Skeletal muscle tissue (tissue), 4 donors: ENCODE measurements around the gene ITGB1. TPM values are rescaled to one million over a fixed set of nuclear protein-coding genes. Genes with fewer than 3 reads are reported as not detected.

Source experiments
- H3K27ac ChIP-seq: one replicate; pipeline ENCODE4 v1.7.0; 2013; ENCODE audit warnings: mild to moderate bottlenecking, low read depth, low read length, inconsistent platforms
- H3K27me3 ChIP-seq, 3 donors: one replicate each; pipeline ENCODE4 v1.7.0; 2013; ENCODE audit warnings: low read length in 3 of 3; ENCODE audit not compliant: control insufficient read depth in 3 of 3, insufficient read depth in 3 of 3
- H3K36me3 ChIP-seq, 3 donors: one replicate each; pipeline ENCODE4 v1.7.0; 2013; ENCODE audit warnings: low read length in 3 of 3; ENCODE audit not compliant: control insufficient read depth in 3 of 3, insufficient read depth in 3 of 3
- H3K4me1 ChIP-seq, 3 donors: one replicate each; pipeline ENCODE4 v1.7.0; 2013; ENCODE audit warnings: low read length in 3 of 3, mild to moderate bottlenecking in 3 of 3; ENCODE audit not compliant: control insufficient read depth in 3 of 3, insufficient read depth in 3 of 3
- H3K4me3 ChIP-seq, 3 donors: one replicate each; pipeline ENCODE4 v1.7.0; 2013; ENCODE audit warnings: low read length in 3 of 3
- H3K9ac ChIP-seq, 3 donors: one replicate each; pipeline ENCODE4 v1.7.0; 2013; ENCODE audit warnings: low read length in 3 of 3, mild to moderate bottlenecking in 3 of 3, moderate library complexity in 2 of 3, low read depth in 1 of 3
- H3K9me3 ChIP-seq, 3 donors: one replicate each; pipeline ENCODE4 v1.7.0; 2013; ENCODE audit warnings: low read length in 3 of 3; ENCODE audit not compliant: control insufficient read depth in 3 of 3
- total RNA-seq: library from RNA; depleted of rRNA; stranded (reverse); fragments of >200 nt; gene quantifications from one replicate; pipeline ENCODE4 v1.2.3, GENCODE V29; 2014
- donor health status: Osteomylitis.

Gene ITGB1
- total RNA-seq, 1 donor from 2014 or later, result 363 TPM

DNA sequence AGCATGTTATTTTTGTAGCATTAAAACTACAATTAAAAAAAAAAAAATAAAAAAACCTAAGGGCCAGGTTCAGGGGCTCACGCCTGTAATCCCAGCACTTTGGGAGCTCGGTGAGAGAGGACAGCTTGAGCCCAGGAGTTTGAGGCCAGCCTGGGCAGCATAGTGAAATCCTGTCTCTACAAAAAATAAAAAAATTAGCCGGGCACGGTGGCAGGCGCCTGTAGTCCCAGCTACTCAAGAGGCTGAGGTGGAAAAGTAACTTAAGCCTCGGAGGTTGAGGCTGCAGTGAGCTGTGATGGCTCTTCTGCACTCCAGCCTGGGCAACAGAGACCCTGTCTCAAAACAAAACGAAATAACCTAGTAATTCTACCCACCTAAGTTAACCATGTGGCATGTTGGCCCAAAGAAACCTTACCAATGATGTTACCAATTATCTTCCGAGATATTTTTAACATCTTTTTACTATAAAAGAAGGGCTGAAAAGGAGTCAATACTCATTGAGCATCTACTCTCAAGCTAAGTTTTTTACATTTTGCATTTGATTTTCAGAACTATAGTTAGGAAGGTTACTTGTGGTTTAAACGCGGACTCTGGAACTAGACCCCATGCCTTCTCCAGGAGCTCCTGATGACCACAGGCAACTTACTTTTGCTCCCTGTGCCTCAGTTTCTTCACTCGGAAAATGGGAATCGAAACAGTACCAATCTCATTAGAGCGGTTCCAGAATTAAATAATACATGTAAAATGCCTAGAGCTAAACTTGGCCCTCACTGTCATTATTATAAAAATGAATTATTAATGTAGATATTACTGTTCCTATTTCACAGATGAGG, 1.4 kb downstream of the ITGB1 start:
- Histone ChIP-seq H3K9ac (peak overlapping the region; percentile 86 to 93 (median 91)), H3K27ac (peak overlapping the region; percentile 95), H3K4me3 (peak overlapping the region; percentile 78 to 83 (median 81)), H3K4me1 (peaks cover 28 to 51% (median 32%) of the 10 kb centered on the region in 3 donors), H3K27me3 (no peaks in the 10 kb centered on the region), H3K9me3 (no peaks in the 10 kb centered on the region), H3K36me3 (no peaks in the 10 kb centered on the region)

DNA sequence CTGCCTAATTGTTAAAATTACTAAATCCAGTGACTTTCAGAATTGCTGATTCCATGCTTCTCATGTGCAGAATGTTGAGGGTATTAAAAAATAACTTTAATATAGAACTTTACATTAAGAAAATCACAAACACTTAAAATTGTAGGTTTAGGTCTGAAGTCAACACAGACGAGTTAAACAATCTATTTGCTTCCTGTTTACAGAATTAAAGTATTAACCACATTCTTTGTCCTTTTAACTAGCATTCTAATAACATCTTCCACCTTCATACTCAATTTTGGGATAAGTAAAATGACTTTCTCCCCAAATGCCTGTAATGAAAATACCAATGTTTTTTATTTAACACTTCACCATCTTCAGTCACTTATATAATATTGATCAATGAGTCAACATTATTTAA, 2.2 kb downstream of the ITGB1 start:
- no peaks in the 10 kb centered on the region for H3K9me3 ChIP-seq
- peak overlapping the region in 2 of 3 donors; percentile 36 to 91 for H3K9ac ChIP-seq
- H3K36me3 ChIP-seq, result no peaks in the 10 kb centered on the region
- no peaks in the 10 kb centered on the region for H3K27me3 ChIP-seq
- peaks cover 28 to 53% (median 32%) of the 10 kb centered on the region in 3 donors for H3K4me1 ChIP-seq
- H3K27ac ChIP-seq, result peak overlapping the region; percentile 33
- peak overlapping the region in 2 of 3 donors; percentile 1 to 36 for H3K4me3 ChIP-seq

GRCh38 chr10:32955299-32955772, 2.7 kb downstream of the ITGB1 start:
- peak overlapping the region; percentile 8 to 28 (median 13) for H3K4me3 ChIP-seq
- peak overlapping the region; percentile 33 for H3K27ac ChIP-seq
- H3K27me3 ChIP-seq, result no peaks in the 10 kb centered on the region
- peaks cover 30 to 56% (median 32%) of the 10 kb centered on the region in 3 donors for H3K4me1 ChIP-seq
- peak overlapping the region in 2 of 3 donors; percentile 52 to 69 for H3K9ac ChIP-seq
- no peaks in the 10 kb centered on the region for H3K36me3 ChIP-seq
- H3K9me3 ChIP-seq, result no peaks in the 10 kb centered on the region

GRCh38 chr10:32954545-32955298, 3.3 kb downstream of the ITGB1 start:
- H3K4me3 ChIP-seq, result peak overlapping the region; percentile 8 to 28 (median 13)
- H3K27ac ChIP-seq, result peak overlapping the region; percentile 33
- peaks cover 33 to 50% (median 36%) of the 10 kb centered on the region in 3 donors for H3K4me1 ChIP-seq
- peak overlapping the region in 2 of 3 donors; percentile 52 to 69 for H3K9ac ChIP-seq
- no peaks in the 10 kb centered on the region for H3K27me3 ChIP-seq
- H3K36me3 ChIP-seq, result no peaks in the 10 kb centered on the region
- H3K9me3 ChIP-seq, result no peaks in the 10 kb centered on the region

- Histone ChIP-seq H3K4me3 (no peak overlapping the region), H3K9me3 (no peaks in the 10 kb centered on the region), H3K36me3 (no peaks in the 10 kb centered on the region), H3K9ac (peak overlapping the region in 2 of 3 donors; percentile 26 to 55), H3K27ac (peak overlapping the region; percentile 51), H3K27me3 (no peaks in the 10 kb centered on the region), H3K4me1 (peaks cover 29 to 44% (median 32%) of the 10 kb centered on the region in 3 donors)
Observed at GRCh38 chr10:32954080-32954479, 4.0 kb downstream of the ITGB1 start.

DNA sequence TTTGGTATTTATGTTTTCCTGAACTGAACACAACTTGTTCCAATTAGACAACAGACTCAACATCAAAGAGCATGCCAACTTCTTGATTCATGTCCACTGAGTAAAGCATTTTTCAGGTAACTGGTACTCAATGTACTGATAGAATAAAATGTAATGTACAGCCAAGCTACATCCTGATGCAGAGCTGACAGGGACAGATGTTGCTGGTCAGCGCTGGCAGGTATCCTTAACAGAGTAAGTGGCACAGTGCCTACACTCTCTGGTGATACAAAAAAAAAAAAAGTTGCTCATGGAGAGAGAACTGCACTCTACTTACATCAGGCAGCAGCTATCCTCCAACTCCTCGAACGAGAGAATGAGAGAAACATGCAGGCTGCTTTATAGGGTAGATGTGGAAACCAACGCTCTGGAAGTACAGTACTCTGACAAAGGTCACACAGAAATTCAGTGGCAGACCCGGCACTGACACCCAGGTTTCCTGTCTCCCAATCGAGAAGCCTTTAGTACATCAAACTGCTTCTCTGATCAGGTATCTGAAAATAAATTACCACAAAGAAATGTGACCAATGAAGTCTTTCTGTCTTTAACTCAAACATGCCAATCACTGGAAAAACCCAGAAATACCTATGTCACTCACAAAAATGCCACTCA, 4.6 kb downstream of the ITGB1 start:
- H3K4me3 ChIP-seq, result no peak overlapping the region
- H3K9ac ChIP-seq, result peak overlapping the region in 2 of 3 donors; percentile 51 to 55
- no peaks in the 10 kb centered on the region for H3K9me3 ChIP-seq
- H3K4me1 ChIP-seq, result peaks cover 25 to 46% (median 31%) of the 10 kb centered on the region in 3 donors
- no peaks in the 10 kb centered on the region for H3K27me3 ChIP-seq
- H3K36me3 ChIP-seq, result no peaks in the 10 kb centered on the region
- H3K27ac ChIP-seq, result peak overlapping the region; percentile 51

GRCh38 chr10:32952541-32953276, 5.3 kb downstream of the ITGB1 start:
- H3K36me3 ChIP-seq, result no peaks in the 10 kb centered on the region
- no peak overlapping the region for H3K4me3 ChIP-seq
- no peak overlapping the region for H3K9ac ChIP-seq
- no peaks in the 10 kb centered on the region for H3K9me3 ChIP-seq
- H3K27me3 ChIP-seq, result no peaks in the 10 kb centered on the region
- peaks cover 25 to 48% (median 32%) of the 10 kb centered on the region in 3 donors for H3K4me1 ChIP-seq
- H3K27ac ChIP-seq, result peak overlapping the region; percentile 51

GRCh38 chr10:32952094-32952493, 5.9 kb downstream of the ITGB1 start:
- peaks cover 25 to 48% (median 32%) of the 10 kb centered on the region in 3 donors for H3K4me1 ChIP-seq
- H3K9ac ChIP-seq, result no peak overlapping the region
- H3K9me3 ChIP-seq, result no peaks in the 10 kb centered on the region
- H3K36me3 ChIP-seq, result no peaks in the 10 kb centered on the region
- no peak overlapping the region for H3K4me3 ChIP-seq
- H3K27ac ChIP-seq, result no peak overlapping the region
- no peaks in the 10 kb centered on the region for H3K27me3 ChIP-seq

GRCh38 chr10:32951111-32951510, 6.9 kb downstream of the ITGB1 start:
- no peaks in the 10 kb centered on the region for H3K9me3 ChIP-seq

More at GRCh38 chr10:32951111-32951510, 6.9 kb downstream of the ITGB1 start:
- H3K27me3 ChIP-seq, result no peaks in the 10 kb centered on the region
- H3K4me1 ChIP-seq, result peaks cover 18 to 47% (median 34%) of the 10 kb centered on the region in 3 donors
- no peak overlapping the region for H3K9ac ChIP-seq
- H3K4me3 ChIP-seq, result no peak overlapping the region
- H3K36me3 ChIP-seq, result no peaks in the 10 kb centered on the region
- H3K27ac ChIP-seq, result no peak overlapping the region
